Osteoblast (primary cell): ENCODE results near the gene NLGN1. TPM values are rescaled to one million over a fixed set of nuclear protein-coding genes. Genes with fewer than 3 reads are reported as not detected.

Experiments used
- DNase-seq: peaks from one replicate; pipeline ENCODE4 v3.0.0; 2011; ENCODE audit warnings: low spot score, mixed read lengths; ENCODE audit not compliant: insufficient read length; ENCODE audit errors: missing footprints
- H2AFZ ChIP-seq: 2 replicates; pipeline ENCODE4 v1.6.0; 2011; ENCODE audit warnings: mild to moderate bottlenecking, low read length
- H3K27ac ChIP-seq: 2 replicates; pipeline ENCODE4 v1.5.1; 2011; ENCODE audit warnings: mild to moderate bottlenecking, low read depth, low read length, moderate library complexity
- H3K27me3 ChIP-seq: 2 replicates; pipeline ENCODE4 v1.6.0; 2012; ENCODE audit warnings: mild to moderate bottlenecking, control low read depth, inconsistent platforms, low read length, moderate library complexity; ENCODE audit not compliant: insufficient read depth
- H3K36me3 ChIP-seq: 2 replicates; pipeline ENCODE4 v1.5.1; 2011; ENCODE audit warnings: mild to moderate bottlenecking, low read length, control low read depth, moderate library complexity; ENCODE audit not compliant: insufficient read depth
- H3K4me1 ChIP-seq: 2 replicates; pipeline ENCODE4 v1.5.1; 2011; ENCODE audit warnings: mild to moderate bottlenecking, low read length, control low read depth, moderate library complexity; ENCODE audit not compliant: insufficient read depth
- H3K4me2 ChIP-seq: 2 replicates; pipeline ENCODE4 v1.6.0; 2011; ENCODE audit warnings: mild to moderate bottlenecking, low read length; ENCODE audit not compliant: insufficient read depth
- H3K4me3 ChIP-seq: fragments of 200-600 bp; sonication (generic); 3 replicates; pipeline ENCODE4 v1.5.1; 2012; ENCODE audit warnings: mild to moderate bottlenecking, low read length, inconsistent platforms; ENCODE audit not compliant: insufficient read depth
- H3K79me2 ChIP-seq: 2 replicates; pipeline ENCODE4 v1.6.0; 2012; ENCODE audit warnings: mild to moderate bottlenecking, low read length, control low read depth, inconsistent platforms; ENCODE audit not compliant: insufficient read depth
- H3K9me3 ChIP-seq: 2 replicates; pipeline ENCODE4 v1.5.1; 2011; ENCODE audit warnings: low read depth, low read length, control low read depth
- H4K20me1 ChIP-seq: 2 replicates; pipeline ENCODE4 v1.6.0; 2012; ENCODE audit warnings: mild to moderate bottlenecking, low read length, control low read depth; ENCODE audit not compliant: insufficient read depth
- CTCF ChIP-seq: IDR thresholded peaks from 2 replicates; pipeline ENCODE4 v1.5.1; 2011; ENCODE audit warnings: mild to moderate bottlenecking, low read depth, low read length, moderate library complexity; ENCODE audit errors: extremely low read depth
- total RNA-seq: library from RNA; depleted of rRNA; stranded (reverse); fragments of >200 nt; gene quantifications from 2 replicates; pipeline ENCODE4 v1.2.3, GENCODE V29; 2012

NLGN1 gene
- total RNA-seq, 1 donor = 9.0 TPM

DNA sequence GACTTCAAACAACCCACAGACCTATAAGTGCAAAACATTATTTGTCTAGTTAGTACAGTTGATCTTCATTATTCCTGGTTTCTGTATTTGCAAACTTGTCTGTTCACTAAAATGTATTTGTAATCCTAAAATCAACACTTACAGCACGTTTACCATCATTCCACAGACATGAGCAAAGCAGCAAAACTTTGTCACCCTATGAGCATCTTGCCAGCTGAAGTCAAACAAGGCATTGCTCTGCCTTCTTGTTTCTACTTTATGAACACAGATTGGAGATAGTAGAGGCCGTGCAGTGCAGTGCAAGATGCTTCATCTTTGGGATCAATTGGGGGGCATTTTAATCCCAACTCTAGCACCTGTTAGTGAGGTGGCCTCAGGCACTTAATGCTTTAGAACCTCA is 202.1 kb downstream of the NLGN1 start:
- no peak for DNase-seq

DNA sequence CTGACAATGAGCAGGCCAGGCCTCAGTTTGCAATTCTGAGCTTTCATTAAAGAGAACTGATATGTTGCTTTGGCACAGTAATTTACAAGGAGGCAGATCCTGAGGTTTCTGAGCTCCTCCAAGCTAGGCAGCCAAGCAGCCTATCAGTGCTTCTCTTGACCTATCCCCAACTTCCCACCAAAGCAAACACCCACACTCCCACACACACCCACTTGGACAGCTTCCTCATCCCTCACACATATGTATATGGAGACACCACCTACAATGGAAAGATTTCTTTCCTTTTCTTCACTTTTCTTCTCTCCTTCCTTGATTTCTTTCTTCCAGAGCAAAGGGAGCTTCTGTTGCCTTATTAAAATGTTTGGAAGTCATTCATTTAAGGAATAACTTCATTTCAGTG is 217.0 kb downstream of the NLGN1 start:
- Histone ChIP-seq H3K79me2 (no peaks in the 10 kb centered on the region), H3K9me3 (no peaks in the 10 kb centered on the region), H3K27ac (no peak overlapping the region), H3K4me2 (no peak overlapping the region), H3K27me3 (no peaks in the 10 kb centered on the region), H3K4me1 (no peaks in the 10 kb centered on the region), H3K36me3 (no peaks in the 10 kb centered on the region), H2AFZ (no peak overlapping the region), H3K4me3 (no peak overlapping the region), H4K20me1 (no peaks in the 10 kb centered on the region)
- DNase-seq = no peak
- no peak for TF ChIP-seq CTCF

More for the DNA sequence above, 202.1 kb downstream of the NLGN1 start:
- Histone ChIP-seq H3K36me3 (no peaks in the 10 kb centered on the region), H4K20me1 (no peaks in the 10 kb centered on the region), H3K4me1 (no peaks in the 10 kb centered on the region), H3K4me3 (no peak overlapping the region), H3K27me3 (no peaks in the 10 kb centered on the region), H3K9me3 (no peaks in the 10 kb centered on the region), H3K27ac (no peak overlapping the region), H3K4me2 (no peak overlapping the region), H3K79me2 (no peaks in the 10 kb centered on the region), H2AFZ (no peak overlapping the region)
- TF ChIP-seq CTCF = no peak

GRCh38 chr3:173615661-173616060 is 218.1 kb downstream of the NLGN1 start:
- no peaks in the 10 kb centered on the region for H3K9me3 ChIP-seq

GRCh38 chr3:173617490-173617889 is 219.9 kb downstream of the NLGN1 start:
- no peak overlapping the region for H2AFZ ChIP-seq
- no peaks in the 10 kb centered on the region for H4K20me1 ChIP-seq
- H3K9me3 ChIP-seq = no peaks in the 10 kb centered on the region
- TF ChIP-seq CTCF = no peak
- no peaks in the 10 kb centered on the region for H3K4me1 ChIP-seq
- H3K4me3 ChIP-seq = no peak overlapping the region
- DNase-seq = no peak
- H3K4me2 ChIP-seq = no peak overlapping the region
- no peaks in the 10 kb centered on the region for H3K36me3 ChIP-seq
- H3K79me2 ChIP-seq = no peaks in the 10 kb centered on the region
- H3K27ac ChIP-seq = no peak overlapping the region
- no peaks in the 10 kb centered on the region for H3K27me3 ChIP-seq

More at GRCh38 chr3:173615661-173616060, 218.1 kb downstream of the NLGN1 start:
- Histone ChIP-seq H4K20me1 (no peaks in the 10 kb centered on the region), H3K4me2 (no peak overlapping the region), H3K27ac (no peak overlapping the region), H3K27me3 (no peaks in the 10 kb centered on the region), H2AFZ (no peak overlapping the region), H3K4me1 (no peaks in the 10 kb centered on the region), H3K36me3 (no peaks in the 10 kb centered on the region), H3K79me2 (no peaks in the 10 kb centered on the region), H3K4me3 (no peak overlapping the region)
- DNase-seq = no peak
- no peak for TF ChIP-seq CTCF
